RWPE2 (cell line): Measurements from ENCODE around the gene FAM161A.

ENCODE experiments used
- ATAC-seq: fragments of 200-7000 bp; cut with Tn5 transposase; 3 replicates; pipeline ENCODE4 v1.9.1; 2021; ENCODE audit warnings: low read depth
- DNase-seq: peaks from one replicate; pipeline ENCODE4 v3.0.0-alpha.2; 2020; ENCODE audit warnings: low spot score
- H3K27ac ChIP-seq: fragments of 450-650 bp; 2 replicates; pipeline ENCODE4 v1.5.1; 2017; ENCODE audit warnings: mild to moderate bottlenecking; ENCODE audit not compliant: poor library complexity, severe bottlenecking
- H3K27me3 ChIP-seq: fragments of 250-450 bp; sonication (Bioruptor Pico); 2 replicates; pipeline ENCODE4 v1.5.1; 2021; ENCODE audit warnings: mild to moderate bottlenecking, moderate library complexity; ENCODE audit not compliant: insufficient read depth, poor library complexity, severe bottlenecking
- H3K36me3 ChIP-seq: fragments of 250-450 bp; sonication (Bioruptor Pico); 2 replicates; pipeline ENCODE4 v1.5.1; 2020; ENCODE audit warnings: low read depth, mild to moderate bottlenecking, moderate library complexity
- H3K4me1 ChIP-seq: fragments of 250-450 bp; sonication (Bioruptor Pico); 2 replicates; pipeline ENCODE4 v1.5.1; 2021; ENCODE audit warnings: mild to moderate bottlenecking, moderate library complexity; ENCODE audit not compliant: insufficient read depth, poor library complexity, severe bottlenecking
- H3K4me3 ChIP-seq: fragments of 250-450 bp; sonication (Bioruptor Pico); 2 replicates; pipeline ENCODE4 v1.5.1; 2021; ENCODE audit warnings: mild to moderate bottlenecking, moderate library complexity; ENCODE audit not compliant: severe bottlenecking
- H3K9me3 ChIP-seq: fragments of 250-450 bp; sonication (Bioruptor Pico); 2 replicates; pipeline ENCODE4 v1.5.1; 2021; ENCODE audit warnings: mild to moderate bottlenecking, moderate library complexity; ENCODE audit not compliant: severe bottlenecking
- TF ChIP-seq, protein P1 (sequence below): fragments of 450-650 bp; IDR thresholded peaks from one replicate; pipeline ENCODE4 v1.5.1; 2017; ENCODE audit warnings: mild to moderate bottlenecking, moderate library complexity; ENCODE audit not compliant: poor library complexity, severe bottlenecking

Gene FAM161A

GRCh38 chr2:61786876-61787275 lies 67.0 kb downstream of the FAM161A start:
- DNase-seq (no peak), ATAC-seq (no peak)
- H3K27ac ChIP-seq, result no peak overlapping the region
- no peak overlapping the region for H3K4me3 ChIP-seq
- no peaks in the 10 kb centered on the region for H3K36me3 ChIP-seq
- no peaks in the 10 kb centered on the region for H3K9me3 ChIP-seq
- TF ChIP-seq, protein P1, sequence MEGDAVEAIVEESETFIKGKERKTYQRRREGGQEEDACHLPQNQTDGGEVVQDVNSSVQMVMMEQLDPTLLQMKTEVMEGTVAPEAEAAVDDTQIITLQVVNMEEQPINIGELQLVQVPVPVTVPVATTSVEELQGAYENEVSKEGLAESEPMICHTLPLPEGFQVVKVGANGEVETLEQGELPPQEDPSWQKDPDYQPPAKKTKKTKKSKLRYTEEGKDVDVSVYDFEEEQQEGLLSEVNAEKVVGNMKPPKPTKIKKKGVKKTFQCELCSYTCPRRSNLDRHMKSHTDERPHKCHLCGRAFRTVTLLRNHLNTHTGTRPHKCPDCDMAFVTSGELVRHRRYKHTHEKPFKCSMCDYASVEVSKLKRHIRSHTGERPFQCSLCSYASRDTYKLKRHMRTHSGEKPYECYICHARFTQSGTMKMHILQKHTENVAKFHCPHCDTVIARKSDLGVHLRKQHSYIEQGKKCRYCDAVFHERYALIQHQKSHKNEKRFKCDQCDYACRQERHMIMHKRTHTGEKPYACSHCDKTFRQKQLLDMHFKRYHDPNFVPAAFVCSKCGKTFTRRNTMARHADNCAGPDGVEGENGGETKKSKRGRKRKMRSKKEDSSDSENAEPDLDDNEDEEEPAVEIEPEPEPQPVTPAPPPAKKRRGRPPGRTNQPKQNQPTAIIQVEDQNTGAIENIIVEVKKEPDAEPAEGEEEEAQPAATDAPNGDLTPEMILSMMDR, result no peak
- H3K27me3 ChIP-seq, result no peaks in the 10 kb centered on the region
- H3K4me1 ChIP-seq, result no peaks in the 10 kb centered on the region

DNA sequence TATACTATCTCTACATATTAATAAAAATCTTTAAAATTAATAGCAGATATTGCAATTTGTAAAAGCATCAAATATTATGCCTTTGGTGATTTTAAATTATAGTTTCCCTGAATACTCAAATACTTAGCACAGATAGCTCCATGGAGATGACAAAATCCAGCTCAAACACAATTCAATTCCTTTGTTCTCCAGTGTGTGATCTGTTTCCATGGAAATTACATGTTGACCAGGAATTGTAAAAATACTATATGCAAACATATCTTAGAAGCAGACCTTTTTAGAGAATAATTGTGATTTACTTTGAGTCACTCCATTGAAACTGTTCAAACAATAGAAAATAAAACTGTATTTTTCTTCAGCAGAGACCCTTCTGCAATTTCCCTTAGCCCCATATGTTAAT lies 68.3 kb downstream of the FAM161A start:
- H3K9me3 ChIP-seq, result no peaks in the 10 kb centered on the region
- TF ChIP-seq, protein P1, result no peak
- no peak for ATAC-seq

GRCh38 chr2:61784643-61785042 lies 69.2 kb downstream of the FAM161A start:
- ATAC-seq (no peak), DNase-seq (no peak)
- Histone ChIP-seq H3K9me3 (no peaks in the 10 kb centered on the region), H3K4me3 (no peak overlapping the region), H3K4me1 (no peaks in the 10 kb centered on the region), H3K27me3 (no peaks in the 10 kb centered on the region), H3K36me3 (no peaks in the 10 kb centered on the region), H3K27ac (no peak overlapping the region)
- TF ChIP-seq, protein P1, result no peak

More for the DNA sequence above, 68.3 kb downstream of the FAM161A start:
- no peak for DNase-seq
- Histone ChIP-seq H3K27ac (no peak overlapping the region), H3K27me3 (no peaks in the 10 kb centered on the region), H3K4me1 (no peaks in the 10 kb centered on the region), H3K4me3 (no peak overlapping the region), H3K36me3 (no peaks in the 10 kb centered on the region)

DNA sequence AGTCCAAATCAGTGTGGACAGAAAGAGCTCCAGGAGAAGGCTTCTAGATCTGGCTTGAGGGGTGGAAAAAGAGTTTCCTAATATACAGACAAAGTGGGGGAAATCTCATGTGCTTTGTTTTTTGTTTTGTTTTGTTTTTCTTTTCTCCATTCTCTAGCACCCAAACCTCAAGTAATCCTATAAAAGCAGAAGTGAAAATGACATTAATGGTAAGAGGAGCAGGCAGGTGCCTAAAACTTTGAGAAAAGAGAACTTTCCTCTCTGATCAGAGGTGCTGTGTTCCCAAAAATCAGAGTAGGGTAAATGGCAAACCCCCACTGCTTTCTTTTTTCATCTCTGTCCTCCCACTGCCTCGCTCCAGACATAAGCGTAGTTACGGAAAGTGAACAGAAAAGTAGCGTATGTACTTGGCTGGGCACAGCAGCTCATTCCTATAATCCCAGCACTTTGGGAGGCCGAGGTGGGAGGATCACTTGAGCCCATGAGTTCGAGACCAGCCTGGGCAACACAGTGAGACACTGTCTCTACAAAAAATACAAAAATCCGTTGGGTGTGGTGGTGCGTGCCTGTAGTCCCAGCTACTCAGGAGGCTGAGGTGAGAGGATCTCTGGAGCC lies 77.8 kb downstream of the FAM161A start:
- no peak for ATAC-seq
- peaks cover under 1% of the 10 kb centered on the region for H3K4me1 ChIP-seq
- DNase-seq, result no peak
- no peaks in the 10 kb centered on the region for H3K9me3 ChIP-seq
- no peak overlapping the region for H3K27ac ChIP-seq
- no peak overlapping the region for H3K4me3 ChIP-seq
- no peaks in the 10 kb centered on the region for H3K27me3 ChIP-seq
- H3K36me3 ChIP-seq, result no peaks in the 10 kb centered on the region
- TF ChIP-seq, protein P1, result no peak
